Activated CD8-positive, alpha-beta T cell treated with anti-CD3 and anti-CD28 coated beads, Interleukin-2, amount 10 ng/mL, durations not matched to agents 7 days and 5 days (primary cell): ENCODE data around the gene RHOBTB1. TPM values are rescaled to one million over a fixed set of nuclear protein-coding genes. Genes with fewer than 3 reads are reported as not detected.
A peak's percentile ranks its signal among the peaks of the same experiment; 100 is the strongest.
"Not testable (repeated sequence)": the region's sequence is repeated elsewhere in the genome, so short reads cannot be mapped to it uniquely, and the experiment has no call there.

Experiments used
- ATAC-seq: fragments of 150-1000 bp; cut with Tn5 transposase; one replicate; pipeline ENCODE4 v1.10.0; 2021; ENCODE audit warnings: moderate library complexity
- CTCF ChIA-PET: fragments of 350-600 bp; sonication (Branson Sonifier 250); formaldehyde crosslinking; loops from one replicate; lab custom pipeline; 2021; ENCODE audit warnings: antibody characterized with exemption; lab: Charles Lee
- POLR2A ChIA-PET: fragments of 350-600 bp; sonication (Branson Sonifier 250); formaldehyde crosslinking; loops from one replicate; lab custom pipeline; 2021; ENCODE audit warnings: antibody characterized with exemption; lab: Charles Lee
- DNase-seq: peaks from one replicate; pipeline ENCODE4 v3.0.0-alpha.2; 2020
- H3K27ac Mint-ChIP-seq: one replicate; pipeline ENCODE4 v1.8.0; 2021; ENCODE audit warnings: mild to moderate bottlenecking, mixed read lengths
- H3K27me3 Mint-ChIP-seq: one replicate; pipeline ENCODE4 v1.8.0; 2021; ENCODE audit warnings: low read depth, mixed read lengths
- H3K36me3 Mint-ChIP-seq: one replicate; pipeline ENCODE4 v1.8.0; 2021; ENCODE audit warnings: low read depth, mixed read lengths
- H3K4me1 Mint-ChIP-seq: one replicate; pipeline ENCODE4 v1.8.0; 2021; ENCODE audit warnings: low read depth, mixed read lengths
- H3K4me3 Mint-ChIP-seq: one replicate; pipeline ENCODE4 v1.8.0; 2021; ENCODE audit warnings: mild to moderate bottlenecking, mixed read lengths
- H3K9me3 Mint-ChIP-seq: one replicate; pipeline ENCODE4 v1.8.0; 2022; ENCODE audit warnings: mixed read lengths; ENCODE audit not compliant: insufficient read depth
- total RNA-seq, 2 experiments: library from RNA; stranded (reverse); gene quantifications; one replicate each; pipeline ENCODE4 v1.2.3, GENCODE V29; 2021

The RHOBTB1 gene
- total RNA-seq, 2 experiments from 2014 or later, result 0.05 TPM; not detected in 1

DNA sequence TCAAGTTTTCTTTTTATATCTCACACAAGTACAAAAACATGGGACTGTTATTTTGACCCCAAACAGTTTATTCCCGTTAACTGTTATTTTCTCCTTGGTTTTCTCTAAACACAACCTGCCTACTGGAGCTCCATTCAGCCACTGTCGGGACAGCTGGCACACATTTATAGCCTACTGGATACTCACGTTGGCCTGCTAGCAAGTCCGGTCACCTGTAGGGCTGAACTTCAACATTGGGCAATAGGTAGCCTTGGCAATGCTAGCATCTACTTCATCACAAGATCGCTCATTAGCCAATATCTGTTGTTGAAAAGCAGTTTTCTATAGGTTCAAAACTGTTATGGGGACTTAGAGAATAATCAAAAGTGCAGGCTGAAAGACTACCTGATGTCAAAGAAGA is 32.3 kb downstream of the RHOBTB1 start:
- POLR2A ChIA-PET, result no interaction called here

DNA sequence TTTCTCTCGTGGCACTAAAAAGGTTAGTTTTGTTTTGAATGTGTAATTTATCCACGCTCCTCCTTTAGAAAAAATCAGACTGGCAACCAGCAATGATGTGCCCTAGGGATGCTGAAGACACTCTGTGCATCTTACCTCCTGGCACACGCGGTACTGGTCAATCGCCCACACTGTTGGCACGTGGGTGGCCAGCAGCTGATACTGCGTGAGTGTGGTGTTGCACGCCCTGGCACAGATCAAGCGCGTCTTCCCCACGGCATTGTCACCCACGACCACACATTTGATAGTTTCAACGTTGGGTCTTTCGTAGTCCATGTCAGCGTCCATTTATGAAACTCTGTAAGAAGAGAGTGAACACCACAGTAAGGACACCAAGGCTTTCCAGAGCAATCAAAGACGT is 32.8 kb downstream of the RHOBTB1 start:
- no peak overlapping the region for H3K4me3 Mint-ChIP-seq
- no peaks in the 10 kb centered on the region for H3K36me3 Mint-ChIP-seq
- H3K27me3 Mint-ChIP-seq, result peaks cover 5% of the 10 kb centered on the region
- peaks cover 10% of the 10 kb centered on the region for H3K4me1 Mint-ChIP-seq
- H3K9me3 Mint-ChIP-seq, result no peaks in the 10 kb centered on the region
- DNase-seq, result no peak
- CTCF ChIA-PET, result no interaction called here
- H3K27ac Mint-ChIP-seq, result no peak overlapping the region
- POLR2A ChIA-PET, result no interaction called here
- ATAC-seq, result no peak

More for the DNA sequence above, 32.3 kb downstream of the RHOBTB1 start:
- no peak for DNase-seq
- no peak for ATAC-seq
- CTCF ChIA-PET, result no interaction called here
- peaks cover 5% of the 10 kb centered on the region for H3K27me3 Mint-ChIP-seq
- peaks cover 10% of the 10 kb centered on the region for H3K4me1 Mint-ChIP-seq
- H3K4me3 Mint-ChIP-seq, result no peak overlapping the region
- no peak overlapping the region for H3K27ac Mint-ChIP-seq
- H3K36me3 Mint-ChIP-seq, result no peaks in the 10 kb centered on the region
- H3K9me3 Mint-ChIP-seq, result no peaks in the 10 kb centered on the region

- no peak overlapping the region for H3K4me3 Mint-ChIP-seq
- ChIA-PET POLR2A (no interaction called here), CTCF (no interaction called here)
- peaks cover 5% of the 10 kb centered on the region for H3K27me3 Mint-ChIP-seq
- DNase-seq, result no peak
- no peaks in the 10 kb centered on the region for H3K36me3 Mint-ChIP-seq
- H3K9me3 Mint-ChIP-seq, result no peaks in the 10 kb centered on the region
- H3K27ac Mint-ChIP-seq, result no peak overlapping the region
- H3K4me1 Mint-ChIP-seq, result peaks cover 10% of the 10 kb centered on the region
- peak; percentile 44 for ATAC-seq
Measured at GRCh38 chr10:60910543-60910942, 33.4 kb downstream of the RHOBTB1 start.

DNA sequence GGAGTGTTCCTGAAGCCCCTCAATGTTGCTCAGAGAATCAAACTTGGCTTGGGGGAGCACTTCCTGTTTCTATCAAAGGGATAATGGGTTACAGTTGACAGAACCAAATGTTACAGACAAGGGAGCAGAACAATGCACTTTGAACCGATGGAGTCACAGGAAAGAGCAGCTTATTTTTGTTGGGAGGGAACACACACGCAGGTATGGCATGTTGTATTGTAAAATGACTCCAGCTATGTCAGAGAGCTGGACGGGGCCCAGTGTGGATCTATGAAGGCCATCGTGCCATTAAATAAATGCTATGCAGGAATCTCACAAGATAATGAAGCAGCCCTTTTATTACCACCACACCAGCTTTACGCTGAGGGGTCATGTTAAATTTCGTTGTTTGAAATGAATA is 35.1 kb downstream of the RHOBTB1 start:
- H3K36me3 Mint-ChIP-seq, result no peaks in the 10 kb centered on the region
- CTCF ChIA-PET, result no interaction called here

DNA sequence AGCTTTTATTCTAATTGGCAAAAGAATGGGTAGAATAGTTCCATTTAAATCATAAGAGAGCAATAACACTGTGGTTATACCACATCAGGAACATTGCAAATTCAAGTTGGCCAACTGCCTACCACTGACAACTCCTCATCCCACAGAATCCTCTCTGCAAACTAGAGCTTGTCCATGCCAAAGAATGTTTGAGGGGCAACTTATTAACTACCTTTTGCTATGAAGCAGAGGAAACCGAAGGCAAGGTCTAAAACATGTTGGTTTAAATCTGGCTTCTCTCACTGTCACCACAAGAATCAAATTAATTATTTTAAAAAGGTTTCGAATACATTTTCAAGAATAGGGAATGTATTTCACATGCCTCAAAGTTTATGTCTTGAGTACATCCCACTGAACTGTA is 36.0 kb downstream of the RHOBTB1 start:
- ATAC-seq (no peak), DNase-seq (no peak)
- ChIA-PET CTCF (no interaction called here), POLR2A (no interaction called here)
- no peaks in the 10 kb centered on the region for H3K9me3 Mint-ChIP-seq
- no peak overlapping the region for H3K27ac Mint-ChIP-seq
- H3K27me3 Mint-ChIP-seq, result peaks cover 4% of the 10 kb centered on the region
- no peak overlapping the region for H3K4me3 Mint-ChIP-seq
- no peaks in the 10 kb centered on the region for H3K36me3 Mint-ChIP-seq
- H3K4me1 Mint-ChIP-seq, result peaks cover 10% of the 10 kb centered on the region

More for the DNA sequence above, 35.1 kb downstream of the RHOBTB1 start:
- ATAC-seq (no peak), DNase-seq (no peak)
- Mint-ChIP-seq H3K27me3 (peaks cover 5% of the 10 kb centered on the region), H3K4me3 (no peak overlapping the region), H3K27ac (no peak overlapping the region), H3K9me3 (no peaks in the 10 kb centered on the region), H3K4me1 (peaks cover 10% of the 10 kb centered on the region)
- POLR2A ChIA-PET, result no interaction called here

- ATAC-seq, result no peak
Measured at GRCh38 chr10:60907236-60907635, 36.7 kb downstream of the RHOBTB1 start.

GRCh38 chr10:60906825-60907224 is 37.2 kb downstream of the RHOBTB1 start:
- ATAC-seq, CTCF ChIA-PET, H3K27me3 Mint-ChIP-seq: not testable (repeated sequence)

More at GRCh38 chr10:60907236-60907635, 36.7 kb downstream of the RHOBTB1 start:
- no peak overlapping the region for H3K4me3 Mint-ChIP-seq
- peaks cover 3% of the 10 kb centered on the region for H3K27me3 Mint-ChIP-seq
- H3K36me3 Mint-ChIP-seq, result no peaks in the 10 kb centered on the region
- H3K9me3 Mint-ChIP-seq, result no peaks in the 10 kb centered on the region
- CTCF ChIA-PET, result no interaction called here
- no peak for DNase-seq
- no peak overlapping the region for H3K27ac Mint-ChIP-seq
- POLR2A ChIA-PET, result no interaction called here
- peaks cover 10% of the 10 kb centered on the region for H3K4me1 Mint-ChIP-seq

DNA sequence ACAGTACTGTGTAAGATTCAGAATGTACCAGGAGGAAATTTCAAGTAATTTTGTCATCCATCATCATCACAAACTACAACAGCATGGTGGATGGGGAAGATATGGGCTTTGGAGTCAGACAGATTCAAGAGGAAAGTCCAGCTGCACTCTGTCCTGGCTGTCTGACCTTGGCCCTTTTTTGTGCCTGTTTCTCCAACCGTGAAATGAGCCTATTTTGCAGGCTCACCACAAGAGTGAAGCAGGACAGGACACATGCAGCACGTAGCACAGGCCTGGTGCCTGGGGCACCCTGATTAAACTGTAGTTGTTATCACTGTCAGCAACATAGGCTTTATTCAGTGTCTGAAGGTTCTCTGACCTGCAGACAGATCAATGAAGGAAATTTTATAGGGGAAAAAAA is 37.6 kb downstream of the RHOBTB1 start:
- ChIA-PET CTCF (no interaction called here), POLR2A (no interaction called here)
- H3K9me3 Mint-ChIP-seq, result no peaks in the 10 kb centered on the region
- H3K27ac Mint-ChIP-seq, result no peak overlapping the region
- peaks cover 10% of the 10 kb centered on the region for H3K4me1 Mint-ChIP-seq
- no peak for DNase-seq
- H3K4me3 Mint-ChIP-seq, result no peak overlapping the region
- ATAC-seq, result no peak
- H3K27me3 Mint-ChIP-seq, result peaks cover 3% of the 10 kb centered on the region
- H3K36me3 Mint-ChIP-seq, result no peaks in the 10 kb centered on the region

More at GRCh38 chr10:60906825-60907224, 37.2 kb downstream of the RHOBTB1 start:
- DNase-seq, H3K36me3 Mint-ChIP-seq, H3K27ac Mint-ChIP-seq, H3K4me1 Mint-ChIP-seq, H3K9me3 Mint-ChIP-seq, POLR2A ChIA-PET, H3K4me3 Mint-ChIP-seq: not testable (repeated sequence)

- no peak overlapping the region for H3K4me3 Mint-ChIP-seq
- H3K27ac Mint-ChIP-seq, result no peak overlapping the region
- DNase-seq, result no peak
- no peaks in the 10 kb centered on the region for H3K36me3 Mint-ChIP-seq
- ChIA-PET CTCF (no interaction called here), POLR2A (no interaction called here)
- no peaks in the 10 kb centered on the region for H3K9me3 Mint-ChIP-seq
- no peak for ATAC-seq
- peaks cover 3% of the 10 kb centered on the region for H3K4me1 Mint-ChIP-seq
- no peaks in the 10 kb centered on the region for H3K27me3 Mint-ChIP-seq
Measured at GRCh38 chr10:60905580-60905979, 38.4 kb downstream of the RHOBTB1 start.

DNA sequence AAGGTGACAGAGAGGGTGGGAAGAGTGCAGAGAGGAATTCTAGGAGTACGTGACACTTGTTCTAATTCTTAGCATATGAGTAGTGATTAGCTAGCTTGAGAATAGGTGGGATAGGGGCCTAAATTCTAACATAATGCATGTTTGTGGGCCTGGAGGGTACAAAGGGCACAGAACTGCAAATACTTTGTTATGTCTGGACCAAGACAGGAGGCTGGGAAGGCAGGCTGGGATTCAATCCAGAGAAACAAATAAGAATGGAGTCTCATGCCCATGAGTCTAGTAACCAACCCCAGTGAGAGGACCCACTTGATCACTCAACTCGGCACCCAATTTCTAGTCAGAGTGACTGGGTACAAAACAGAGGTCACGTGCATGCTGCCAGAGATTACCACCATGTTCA is 40.9 kb downstream of the RHOBTB1 start:
- H3K36me3 Mint-ChIP-seq, result no peaks in the 10 kb centered on the region
- H3K9me3 Mint-ChIP-seq, result no peaks in the 10 kb centered on the region
- H3K4me1 Mint-ChIP-seq, result no peaks in the 10 kb centered on the region
- ATAC-seq (no peak), DNase-seq (no peak)
- H3K4me3 Mint-ChIP-seq, result no peak overlapping the region
- H3K27ac Mint-ChIP-seq, result no peak overlapping the region
- no peaks in the 10 kb centered on the region for H3K27me3 Mint-ChIP-seq
- ChIA-PET POLR2A (no interaction called here), CTCF (no interaction called here)

DNA sequence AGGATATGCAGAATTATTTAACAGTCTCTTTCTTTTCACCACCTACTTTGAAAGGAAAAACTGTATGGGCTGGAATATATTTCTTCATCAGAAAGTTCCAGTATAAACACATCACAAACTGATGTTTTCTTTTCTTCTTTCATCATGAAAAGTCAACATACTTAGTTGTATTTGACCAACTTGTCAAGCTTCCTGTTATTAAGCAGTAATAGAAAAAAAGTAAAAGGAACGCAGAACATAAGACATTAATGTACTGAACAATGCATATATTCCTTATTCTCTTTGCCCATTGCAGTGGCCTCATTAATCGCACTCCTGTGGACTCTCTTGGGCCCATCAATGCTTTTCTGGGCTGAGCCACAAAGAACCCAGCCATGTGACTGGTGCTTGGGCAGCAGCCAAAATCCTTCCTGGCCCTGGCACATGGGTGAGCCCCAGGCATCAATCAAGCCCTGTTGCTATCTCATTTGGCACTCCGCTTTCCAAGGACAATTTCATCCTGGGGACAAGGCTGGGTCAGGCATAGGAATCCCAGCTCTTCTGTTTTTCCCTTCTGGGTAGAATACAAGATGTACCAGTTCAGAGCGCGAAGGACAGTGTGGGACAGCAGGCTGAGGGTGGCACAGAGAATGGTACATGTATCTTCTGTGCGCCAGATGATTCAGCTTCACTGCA is 42.3 kb downstream of the RHOBTB1 start:
- ATAC-seq (no peak), DNase-seq (no peak)
- H3K4me3 Mint-ChIP-seq, result no peak overlapping the region
- no peaks in the 10 kb centered on the region for H3K4me1 Mint-ChIP-seq
- POLR2A ChIA-PET, result no interaction called here
- H3K27me3 Mint-ChIP-seq, result no peaks in the 10 kb centered on the region
- no peaks in the 10 kb centered on the region for H3K9me3 Mint-ChIP-seq
- CTCF ChIA-PET, result no interaction called here
- no peaks in the 10 kb centered on the region for H3K36me3 Mint-ChIP-seq
- H3K27ac Mint-ChIP-seq, result no peak overlapping the region

- Mint-ChIP-seq H3K36me3 (no peaks in the 10 kb centered on the region), H3K27ac (no peak overlapping the region), H3K9me3 (no peaks in the 10 kb centered on the region), H3K27me3 (no peaks in the 10 kb centered on the region), H3K4me3 (no peak overlapping the region), H3K4me1 (no peaks in the 10 kb centered on the region)
- no peak for DNase-seq
- no peak for ATAC-seq
- ChIA-PET POLR2A (no interaction called here), CTCF (no interaction called here)
Measured at GRCh38 chr10:60899266-60899665, 44.7 kb downstream of the RHOBTB1 start.

DNA sequence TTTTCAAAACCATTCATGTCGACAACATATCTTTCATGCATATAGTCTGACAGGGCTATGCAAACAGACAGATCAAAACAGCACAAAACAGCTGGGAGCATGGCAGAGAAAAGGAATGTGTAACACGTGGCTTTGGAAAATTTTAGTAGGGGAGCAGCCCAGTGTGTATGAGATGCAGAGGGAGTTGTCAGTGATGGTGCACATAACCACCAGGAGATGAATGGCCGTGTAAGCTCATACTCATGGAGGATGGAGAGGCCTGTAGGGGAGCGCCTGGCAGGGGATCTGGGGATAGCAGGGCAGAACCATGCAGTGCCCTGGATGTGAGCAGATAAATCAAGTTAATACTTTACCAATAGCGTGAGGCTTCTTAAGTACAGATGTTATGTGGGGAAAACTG is 45.7 kb downstream of the RHOBTB1 start:
- no peak for DNase-seq
- Mint-ChIP-seq H3K9me3 (no peaks in the 10 kb centered on the region), H3K4me3 (no peak overlapping the region), H3K4me1 (no peaks in the 10 kb centered on the region), H3K27ac (no peak overlapping the region), H3K27me3 (no peaks in the 10 kb centered on the region), H3K36me3 (no peaks in the 10 kb centered on the region)
- ChIA-PET POLR2A (no interaction called here), CTCF (no interaction called here)
- ATAC-seq, result no peak
